HG03045 (cell line): ENCODE results near the gene ATP5ME.
"Not testable (repeated sequence)": the region's sequence is repeated elsewhere in the genome, so short reads cannot be mapped to it uniquely, and the experiment has no call there.

Experiments used
- ATAC-seq: cut with Tn5 transposase; IDR thresholded peaks from one replicate; pipeline ENCODE4 v1.9.1; 2021; ENCODE audit warnings: mild to moderate bottlenecking, moderate library complexity; ENCODE audit not compliant: unreplicated experiment

ATP5ME gene

GRCh38 chr4:657338-657833 is 16.7 kb downstream of the ATP5ME start:
- ATAC-seq: no peak

GRCh38 chr4:656436-657337 is 17.4 kb downstream of the ATP5ME start:
- no peak for ATAC-seq

- ATAC-seq: no peak
Observed at GRCh38 chr4:655464-656151, 18.5 kb downstream of the ATP5ME start.

GRCh38 chr4:654871-655463 is 19.1 kb downstream of the ATP5ME start:
- ATAC-seq: no peak

GRCh38 chr4:654503-654845 is 19.6 kb downstream of the ATP5ME start:
- ATAC-seq: no peak

GRCh38 chr4:653831-654502 is 20.1 kb downstream of the ATP5ME start:
- ATAC-seq: no peak

GRCh38 chr4:653080-653821 is 20.8 kb downstream of the ATP5ME start:
- ATAC-seq: no peak

GRCh38 chr4:651884-652642 is 22.0 kb downstream of the ATP5ME start:
- no peak for ATAC-seq

- no peak for ATAC-seq
Observed at GRCh38 chr4:650951-651883, 22.9 kb downstream of the ATP5ME start.

GRCh38 chr4:650461-650860 is 23.6 kb downstream of the ATP5ME start:
- ATAC-seq: no peak

GRCh38 chr4:649751-650310 is 24.2 kb downstream of the ATP5ME start:
- ATAC-seq: no peak

GRCh38 chr4:649293-649625 is 24.8 kb downstream of the ATP5ME start:
- ATAC-seq: no peak

GRCh38 chr4:648579-649292 is 25.3 kb downstream of the ATP5ME start:
- ATAC-seq: no peak

GRCh38 chr4:647481-647880 is 26.6 kb downstream of the ATP5ME start:
- no peak for ATAC-seq

- no peak for ATAC-seq
Observed at GRCh38 chr4:646460-646859, 27.6 kb downstream of the ATP5ME start.

- not testable (repeated sequence) for ATAC-seq
Observed at GRCh38 chr4:642366-642765, 31.7 kb downstream of the ATP5ME start.

GRCh38 chr4:637536-638280 is 36.4 kb downstream of the ATP5ME start:
- no peak for ATAC-seq
